KMS-11 (cell line): Measurements from ENCODE around the gene ADORA1.

ENCODE experiments used
- H2AFZ ChIP-seq: fragments of 200-600 bp; sonication (generic); 2 replicates; pipeline ENCODE4 v1.6.1; 2016; ENCODE audit warnings: antibody characterized with exemption, mixed run types, low read depth
- H3K27ac ChIP-seq: fragments of 200-600 bp; sonication (generic); 2 replicates; pipeline ENCODE4 v1.6.1; 2016; ENCODE audit warnings: mild to moderate bottlenecking, mixed run types
- H3K27me3 ChIP-seq: fragments of 200-600 bp; sonication (generic); 2 replicates; pipeline ENCODE4 v1.6.1; 2017; ENCODE audit warnings: mild to moderate bottlenecking, low read depth, mixed run types, moderate library complexity; ENCODE audit not compliant: insufficient read depth
- H3K36me3 ChIP-seq: fragments of 200-600 bp; sonication (generic); 2 replicates; pipeline ENCODE4 v1.6.1; 2017; ENCODE audit warnings: mild to moderate bottlenecking, mixed run types; ENCODE audit not compliant: insufficient read depth
- H3K4me1 ChIP-seq: fragments of 200-600 bp; sonication (generic); 2 replicates; pipeline ENCODE4 v1.6.1; 2016; ENCODE audit warnings: mild to moderate bottlenecking, low read depth, mixed run types; ENCODE audit not compliant: poor library complexity, severe bottlenecking
- H3K4me2 ChIP-seq: fragments of 200-600 bp; sonication (generic); 2 replicates; pipeline ENCODE4 v1.7.0; 2016; ENCODE audit warnings: mild to moderate bottlenecking, mixed run types
- H3K4me3 ChIP-seq: fragments of 200-600 bp; sonication (generic); IDR thresholded peaks from 2 replicates; pipeline ENCODE4 v1.6.1; 2017; ENCODE audit warnings: low read depth, low read length, mixed read lengths; ENCODE audit not compliant: insufficient read depth
- H3K79me2 ChIP-seq: fragments of 200-600 bp; sonication (generic); 2 replicates; pipeline ENCODE4 v1.6.1; 2016; ENCODE audit warnings: low read depth, mixed run types; ENCODE audit not compliant: insufficient read depth
- H3K9ac ChIP-seq: fragments of 200-600 bp; sonication (generic); 2 replicates; pipeline ENCODE4 v1.6.1; 2016; ENCODE audit warnings: mild to moderate bottlenecking, mixed run types
- H4K20me1 ChIP-seq: fragments of 200-600 bp; sonication (generic); 2 replicates; pipeline ENCODE4 v1.6.1; 2016; ENCODE audit warnings: mild to moderate bottlenecking, mixed run types; ENCODE audit not compliant: insufficient read depth
- TF ChIP-seq, protein P1 (sequence below): fragments of 200-600 bp; sonication (generic); conservative IDR thresholded peaks from 2 replicates; pipeline ENCODE4 v1.6.1; 2017; ENCODE audit warnings: low read depth, mild to moderate bottlenecking, antibody characterized with exemption, low read length, moderate library complexity, mixed read lengths

ADORA1 gene

DNA sequence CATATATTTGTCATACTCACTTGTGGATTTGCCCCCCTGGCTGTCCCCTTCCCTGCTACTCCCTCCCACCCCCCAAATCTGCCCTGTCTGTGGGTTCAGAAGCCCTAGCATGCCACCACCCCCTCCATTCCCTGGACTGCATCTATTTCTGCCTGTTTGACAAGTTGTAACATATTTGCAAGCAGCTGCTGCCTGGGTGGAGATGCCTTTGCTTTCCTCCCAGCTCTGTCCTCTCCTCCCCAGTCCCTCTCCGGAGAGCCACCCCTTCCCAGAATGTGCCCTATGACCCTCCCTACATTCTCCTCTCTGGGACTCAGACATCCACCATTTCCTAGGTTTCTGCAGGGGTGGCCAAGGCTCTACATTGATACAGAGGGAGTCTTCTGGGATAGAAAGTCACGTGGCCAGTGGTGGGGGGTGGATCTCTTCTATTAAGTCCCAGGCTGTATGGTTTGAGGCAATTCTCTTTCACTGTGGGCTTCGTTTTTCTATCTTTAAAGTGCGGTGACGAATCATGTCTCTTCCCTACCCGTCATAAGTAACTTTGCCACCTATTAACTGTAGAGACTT, 35.7 kb upstream of the ADORA1 start:
- H3K27ac ChIP-seq = no peak overlapping the region
- TF ChIP-seq, protein P1, sequence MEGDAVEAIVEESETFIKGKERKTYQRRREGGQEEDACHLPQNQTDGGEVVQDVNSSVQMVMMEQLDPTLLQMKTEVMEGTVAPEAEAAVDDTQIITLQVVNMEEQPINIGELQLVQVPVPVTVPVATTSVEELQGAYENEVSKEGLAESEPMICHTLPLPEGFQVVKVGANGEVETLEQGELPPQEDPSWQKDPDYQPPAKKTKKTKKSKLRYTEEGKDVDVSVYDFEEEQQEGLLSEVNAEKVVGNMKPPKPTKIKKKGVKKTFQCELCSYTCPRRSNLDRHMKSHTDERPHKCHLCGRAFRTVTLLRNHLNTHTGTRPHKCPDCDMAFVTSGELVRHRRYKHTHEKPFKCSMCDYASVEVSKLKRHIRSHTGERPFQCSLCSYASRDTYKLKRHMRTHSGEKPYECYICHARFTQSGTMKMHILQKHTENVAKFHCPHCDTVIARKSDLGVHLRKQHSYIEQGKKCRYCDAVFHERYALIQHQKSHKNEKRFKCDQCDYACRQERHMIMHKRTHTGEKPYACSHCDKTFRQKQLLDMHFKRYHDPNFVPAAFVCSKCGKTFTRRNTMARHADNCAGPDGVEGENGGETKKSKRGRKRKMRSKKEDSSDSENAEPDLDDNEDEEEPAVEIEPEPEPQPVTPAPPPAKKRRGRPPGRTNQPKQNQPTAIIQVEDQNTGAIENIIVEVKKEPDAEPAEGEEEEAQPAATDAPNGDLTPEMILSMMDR = no peak
- H3K9ac ChIP-seq = no peak overlapping the region
- H2AFZ ChIP-seq = no peak overlapping the region
- H4K20me1 ChIP-seq = no peaks in the 10 kb centered on the region
- no peaks in the 10 kb centered on the region for H3K4me1 ChIP-seq
- no peaks in the 10 kb centered on the region; the same call in 1 of the 2 replicates for H3K27me3 ChIP-seq
- H3K36me3 ChIP-seq = no peaks in the 10 kb centered on the region
- H3K4me3 ChIP-seq = no peak overlapping the region
- no peaks in the 10 kb centered on the region for H3K79me2 ChIP-seq
- H3K4me2 ChIP-seq = no peak overlapping the region

DNA sequence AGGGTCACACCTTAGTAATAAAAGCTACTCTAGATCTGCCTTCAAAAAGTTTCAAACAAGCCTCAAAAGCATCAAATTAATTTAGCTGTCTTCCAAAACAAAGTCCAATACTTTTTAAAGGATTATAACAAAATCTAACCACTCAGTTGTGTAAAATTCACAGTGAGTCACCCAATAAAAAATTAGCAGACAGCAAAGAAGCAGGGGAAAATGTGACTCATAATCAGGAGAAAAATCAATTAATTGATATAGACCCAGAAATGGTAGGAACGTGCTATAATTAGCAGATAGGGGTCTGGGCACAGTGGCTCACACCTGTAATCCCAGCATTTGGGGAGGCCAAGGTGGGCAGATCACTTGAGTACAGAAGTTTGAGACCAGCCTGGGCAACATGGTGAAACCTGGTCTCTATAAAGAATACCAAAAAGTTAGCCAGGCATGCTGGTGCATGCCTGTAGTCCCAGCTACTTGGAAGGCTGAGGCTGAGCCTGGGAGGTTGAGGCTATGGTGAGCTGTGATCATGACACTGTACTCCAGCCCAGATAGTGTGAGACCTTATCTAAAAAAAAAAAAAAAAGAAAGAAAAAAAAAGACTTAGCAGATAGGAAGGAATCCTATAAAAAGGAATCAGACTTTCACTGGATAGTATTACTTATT, 33.6 kb upstream of the ADORA1 start:
- H4K20me1 ChIP-seq = no peaks in the 10 kb centered on the region
- no peaks in the 10 kb centered on the region for H3K79me2 ChIP-seq
- no peak overlapping the region for H2AFZ ChIP-seq
- no peak overlapping the region for H3K4me2 ChIP-seq
- H3K27ac ChIP-seq = no peak overlapping the region
- TF ChIP-seq, protein P1 = no peak
- H3K9ac ChIP-seq = no peak overlapping the region
- no peak overlapping the region for H3K4me3 ChIP-seq
- no peaks in the 10 kb centered on the region for H3K4me1 ChIP-seq
- no peaks in the 10 kb centered on the region; the same call in 1 of the 2 replicates for H3K27me3 ChIP-seq
- H3K36me3 ChIP-seq = no peaks in the 10 kb centered on the region

DNA sequence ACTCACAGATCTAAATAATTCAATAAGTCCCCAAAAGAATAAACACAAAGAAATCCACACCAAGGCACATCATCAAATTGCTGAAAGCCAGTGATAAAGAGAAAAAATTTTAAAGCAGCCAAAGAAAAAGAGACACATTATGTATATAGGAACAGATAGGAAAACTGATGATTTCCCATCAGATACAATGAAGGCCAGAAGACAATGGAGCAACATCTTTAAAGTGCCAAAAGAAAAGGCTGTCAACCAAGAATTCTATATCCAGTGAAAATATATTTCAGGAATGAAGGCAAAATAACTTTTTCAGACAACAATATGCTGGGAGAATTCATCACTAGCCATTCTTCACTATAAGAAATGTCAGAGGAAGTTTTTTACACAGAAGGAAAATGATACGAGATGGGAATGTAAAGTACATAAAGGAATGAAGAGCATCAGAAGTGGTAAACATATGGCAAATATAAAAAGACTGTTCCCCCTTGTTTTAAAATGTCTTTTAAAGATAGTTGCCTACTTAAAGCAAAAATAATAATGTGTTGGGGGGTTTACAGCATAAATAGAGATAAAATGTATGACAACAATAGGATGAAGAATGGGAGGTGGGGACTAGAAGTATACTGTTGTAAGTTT, 32.4 kb upstream of the ADORA1 start:
- H3K4me2 ChIP-seq = no peak overlapping the region
- H4K20me1 ChIP-seq = no peaks in the 10 kb centered on the region
- H3K27me3 ChIP-seq = no peaks in the 10 kb centered on the region; the same call in 1 of the 2 replicates
- H3K36me3 ChIP-seq = no peaks in the 10 kb centered on the region
- no peak overlapping the region for H3K9ac ChIP-seq
- no peaks in the 10 kb centered on the region for H3K4me1 ChIP-seq
- TF ChIP-seq, protein P1 = no peak
- H2AFZ ChIP-seq = no peak overlapping the region
- H3K27ac ChIP-seq = no peak overlapping the region
- no peak overlapping the region for H3K4me3 ChIP-seq
- H3K79me2 ChIP-seq = no peaks in the 10 kb centered on the region

DNA sequence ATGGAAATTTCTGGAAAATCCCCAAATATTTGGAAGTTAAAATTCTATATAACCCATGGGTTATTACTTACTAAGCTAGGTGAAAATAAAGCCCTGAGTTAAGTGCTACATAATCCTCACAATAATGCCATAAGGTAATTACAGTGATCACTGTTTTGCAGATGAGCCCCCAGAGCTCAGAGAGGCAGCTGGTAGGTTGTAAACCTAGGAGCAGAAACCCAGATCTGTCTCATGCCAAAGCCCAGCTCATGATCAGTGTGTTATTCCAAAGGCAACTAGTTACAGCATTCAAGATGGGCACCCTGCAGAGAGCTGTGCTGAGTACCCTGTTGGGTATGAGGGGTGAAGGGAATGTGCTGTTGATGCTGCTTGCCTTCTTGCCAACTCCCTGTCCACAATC, 31.0 kb upstream of the ADORA1 start:
- H4K20me1 ChIP-seq = no peaks in the 10 kb centered on the region
- no peak overlapping the region for H3K9ac ChIP-seq
- H3K4me1 ChIP-seq = no peaks in the 10 kb centered on the region
- TF ChIP-seq, protein P1 = no peak
- no peak overlapping the region for H3K27ac ChIP-seq
- no peaks in the 10 kb centered on the region for H3K36me3 ChIP-seq
- H3K79me2 ChIP-seq = no peaks in the 10 kb centered on the region
- no peak overlapping the region for H3K4me2 ChIP-seq
- H3K4me3 ChIP-seq = no peak overlapping the region
- H2AFZ ChIP-seq = no peak overlapping the region
- no peaks in the 10 kb centered on the region; the same call in 1 of the 2 replicates for H3K27me3 ChIP-seq
